ENCODE results near the gene RNF223.

RNF223 gene

GRCh38 chr1:1026599-1027413, 47.3 kb downstream of the RNF223 start:
- DNase-seq (ENCODE audit: low spot score), result no peak

GRCh38 chr1:1025730-1026129, 48.4 kb downstream of the RNF223 start:
- no peak for DNase-seq (ENCODE audit: low spot score)

- no peak for DNase-seq (ENCODE audit: low spot score)
These were observed 49.1 kb downstream of the RNF223 start for GRCh38 chr1:1024771-1025699.

- no peak for DNase-seq (ENCODE audit: low spot score)
These were observed 49.8 kb downstream of the RNF223 start for GRCh38 chr1:1024149-1024770.

GRCh38 chr1:1023700-1024099, 50.4 kb downstream of the RNF223 start:
- DNase-seq (ENCODE audit: low spot score), result no peak

GRCh38 chr1:1022302-1023009, 51.6 kb downstream of the RNF223 start:
- no peak for DNase-seq (ENCODE audit: low spot score)

GRCh38 chr1:1021920-1022259, 52.2 kb downstream of the RNF223 start:
- no peak for DNase-seq (ENCODE audit: low spot score)

- no peak for DNase-seq (ENCODE audit: low spot score)
These were observed 52.8 kb downstream of the RNF223 start for GRCh38 chr1:1021010-1021919.

Data from left forelimb (tissue), 1 donor.